ENCODE measurements around the gene USP21. TPM values are rescaled to one million over a fixed set of nuclear protein-coding genes. Genes with fewer than 3 reads are reported as not detected.

Gene USP21
- total and polyA plus RNA-seq, 3 experiments from 2014 or later, result 26.1 to 28.3 (median 27.4) TPM

DNA sequence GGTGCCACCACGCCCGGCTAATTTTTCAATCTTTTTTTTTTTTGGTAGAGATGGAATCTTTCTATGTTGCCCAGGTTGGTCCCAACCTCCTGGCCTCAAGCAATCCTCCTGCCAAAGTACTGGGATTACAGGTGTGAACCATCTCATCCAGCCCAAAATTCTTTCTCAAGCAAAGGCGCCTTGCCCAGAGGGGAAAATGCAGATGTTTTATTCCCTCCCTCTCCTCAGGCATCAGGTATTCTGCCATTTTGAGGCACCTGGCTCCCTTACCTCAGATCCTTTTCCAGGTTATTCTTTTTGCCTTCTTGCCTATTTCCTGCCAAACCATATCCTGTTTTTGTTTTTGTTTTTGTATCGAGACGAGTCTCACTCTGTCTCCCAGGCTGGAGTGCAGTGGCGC, 29.1 kb downstream of the USP21 start:
- Mint-ChIP-seq H3K9me3 (no peaks in the 10 kb centered on the region), H3K27ac (peak overlapping the region; percentile 35 to 97 (median 80)), H3K27me3 (peaks cover 0 to 1% of the 10 kb centered on the region in 2 donors), H3K4me3 (peak overlapping the region in 3 of 7 donors; percentile 36 to 81 (median 62)), H3K36me3 (peaks cover 0 to 6% (median 0%) of the 10 kb centered on the region in 3 donors), H3K4me1 (peaks cover 60 to 80% (median 70%) of the 10 kb centered on the region in 3 donors)
- ChIA-PET POLR2A (no interaction called here), CTCF (interaction anchor here (0.7 to 1.5 kb wide), 4 partner anchors 11 to 37 kb away, joined by 3 to 5 read pairs (median 4); partner anchors contain the start of genes APOA2 and B4GALT3)
- Histone ChIP-seq H3K9me3 (ENCODE audit: low read length) (no peaks in the 10 kb centered on the region), H3K27me3 (ENCODE audit: insufficient read depth, low read length, poor library complexity, severe bottlenecking) (no peaks in the 10 kb centered on the region), H3K4me3 (ENCODE audit: low read length) (no peak overlapping the region), H3K27ac (ENCODE audit: low read depth, low read length) (no peak overlapping the region), H3K36me3 (ENCODE audit: insufficient read depth, low read length) (no peaks in the 10 kb centered on the region), H3K4me1 (ENCODE audit: insufficient read depth, low read length) (peaks cover 69% of the 10 kb centered on the region)
- DNase-seq, result no peak

- POLR2A ChIA-PET, result interaction anchor here (1.5 kb wide), 1 partner anchor 13 kb away, joined by 3 read pairs; the partner anchor contains the start of gene NDUFS2
- Histone ChIP-seq H3K4me3 (ENCODE audit: low read length) (no peak overlapping the region), H3K27ac (ENCODE audit: low read depth, low read length) (no peak overlapping the region), H3K4me1 (ENCODE audit: insufficient read depth, low read length) (peaks cover 63% of the 10 kb centered on the region), H3K27me3 (ENCODE audit: insufficient read depth, low read length, poor library complexity, severe bottlenecking) (no peaks in the 10 kb centered on the region), H3K9me3 (ENCODE audit: low read length) (no peaks in the 10 kb centered on the region), H3K36me3 (ENCODE audit: insufficient read depth, low read length) (no peaks in the 10 kb centered on the region)
- H3K27me3 Mint-ChIP-seq, result peaks cover 0 to 1% of the 10 kb centered on the region in 2 donors
- DNase-seq, result no peak
- H3K4me1 Mint-ChIP-seq, result peaks cover 57 to 78% (median 64%) of the 10 kb centered on the region in 3 donors
- no peak overlapping the region for H3K4me3 Mint-ChIP-seq
- CTCF ChIA-PET, result interaction anchor here (1.1 to 5.0 kb wide), 4 partner anchors 12 to 36 kb away, joined by 3 to 42 read pairs (median 4); partner anchors contain the start of genes B4GALT3 and PPOX
- peak overlapping the region in 7 of 8 donors; percentile 23 to 87 (median 59) for H3K27ac Mint-ChIP-seq
- no peaks in the 10 kb centered on the region for H3K9me3 Mint-ChIP-seq
- peaks cover 0 to 6% (median 0%) of the 10 kb centered on the region in 3 donors for H3K36me3 Mint-ChIP-seq
These were observed 29.7 kb downstream of the USP21 start for GRCh38 chr1:161189036-161189435.

- H3K36me3 ChIP-seq (ENCODE audit: insufficient read depth, low read length), result no peaks in the 10 kb centered on the region
- POLR2A ChIA-PET, result interaction anchor here (0.6 to 2.3 kb wide), 4 partner anchors 9 to 38 kb away, joined by 3 to 11 read pairs (median 6); partner anchors contain the start of gene NDUFS2
- no peak for DNase-seq
- H3K27me3 ChIP-seq (ENCODE audit: insufficient read depth, low read length, poor library complexity, severe bottlenecking), result no peaks in the 10 kb centered on the region
- CTCF ChIA-PET, result interaction anchor here (1.0 to 5.0 kb wide), 13 partner anchors 9 to 209 kb away, joined by 3 to 71 read pairs (median 11); partner anchors contain the start of genes APOA2, B4GALT3, FCER1G and NDUFS2
- Mint-ChIP-seq H3K27ac (no peak overlapping the region), H3K36me3 (peaks cover 0 to 2% (median 0%) of the 10 kb centered on the region in 3 donors), H3K9me3 (no peaks in the 10 kb centered on the region), H3K27me3 (peaks cover 0 to 3% of the 10 kb centered on the region in 2 donors), H3K4me3 (no peak overlapping the region), H3K4me1 (peaks cover 54 to 77% (median 62%) of the 10 kb centered on the region in 3 donors)
- H3K27ac ChIP-seq (ENCODE audit: low read depth, low read length), result no peak overlapping the region
- no peak overlapping the region for H3K4me3 ChIP-seq (ENCODE audit: low read length)
- no peaks in the 10 kb centered on the region for H3K9me3 ChIP-seq (ENCODE audit: low read length)
- H3K4me1 ChIP-seq (ENCODE audit: insufficient read depth, low read length), result peaks cover 65% of the 10 kb centered on the region
These were observed 31.7 kb downstream of the USP21 start for GRCh38 chr1:161190962-161191521.

GRCh38 chr1:161191971-161192370, 32.7 kb downstream of the USP21 start:
- Mint-ChIP-seq H3K36me3 (peaks cover 0 to 2% (median 0%) of the 10 kb centered on the region in 3 donors), H3K27me3 (peaks cover 0 to 3% of the 10 kb centered on the region in 2 donors), H3K4me1 (peaks cover 46 to 69% (median 53%) of the 10 kb centered on the region in 3 donors), H3K9me3 (no peaks in the 10 kb centered on the region), H3K4me3 (no peak overlapping the region), H3K27ac (peak overlapping the region in 3 of 8 donors; percentile 54 to 76 (median 66))
- Histone ChIP-seq H3K36me3 (ENCODE audit: insufficient read depth, low read length) (no peaks in the 10 kb centered on the region), H3K9me3 (ENCODE audit: low read length) (no peaks in the 10 kb centered on the region), H3K27ac (ENCODE audit: low read depth, low read length) (no peak overlapping the region), H3K27me3 (ENCODE audit: insufficient read depth, low read length, poor library complexity, severe bottlenecking) (no peaks in the 10 kb centered on the region), H3K4me1 (ENCODE audit: insufficient read depth, low read length) (peaks cover 56% of the 10 kb centered on the region), H3K4me3 (ENCODE audit: low read length) (no peak overlapping the region)
- DNase-seq, result no peak
- ChIA-PET POLR2A (interaction anchor here (0.6 to 2.3 kb wide), 4 partner anchors 10 to 39 kb away, joined by 3 to 11 read pairs (median 6); partner anchors contain the start of gene NDUFS2), CTCF (interaction anchor here (1.0 to 5.0 kb wide), 17 partner anchors 10 to 208 kb away, joined by 3 to 71 read pairs (median 9); partner anchors contain the start of genes APOA2, B4GALT3, DEDD and FCER1G)

DNA sequence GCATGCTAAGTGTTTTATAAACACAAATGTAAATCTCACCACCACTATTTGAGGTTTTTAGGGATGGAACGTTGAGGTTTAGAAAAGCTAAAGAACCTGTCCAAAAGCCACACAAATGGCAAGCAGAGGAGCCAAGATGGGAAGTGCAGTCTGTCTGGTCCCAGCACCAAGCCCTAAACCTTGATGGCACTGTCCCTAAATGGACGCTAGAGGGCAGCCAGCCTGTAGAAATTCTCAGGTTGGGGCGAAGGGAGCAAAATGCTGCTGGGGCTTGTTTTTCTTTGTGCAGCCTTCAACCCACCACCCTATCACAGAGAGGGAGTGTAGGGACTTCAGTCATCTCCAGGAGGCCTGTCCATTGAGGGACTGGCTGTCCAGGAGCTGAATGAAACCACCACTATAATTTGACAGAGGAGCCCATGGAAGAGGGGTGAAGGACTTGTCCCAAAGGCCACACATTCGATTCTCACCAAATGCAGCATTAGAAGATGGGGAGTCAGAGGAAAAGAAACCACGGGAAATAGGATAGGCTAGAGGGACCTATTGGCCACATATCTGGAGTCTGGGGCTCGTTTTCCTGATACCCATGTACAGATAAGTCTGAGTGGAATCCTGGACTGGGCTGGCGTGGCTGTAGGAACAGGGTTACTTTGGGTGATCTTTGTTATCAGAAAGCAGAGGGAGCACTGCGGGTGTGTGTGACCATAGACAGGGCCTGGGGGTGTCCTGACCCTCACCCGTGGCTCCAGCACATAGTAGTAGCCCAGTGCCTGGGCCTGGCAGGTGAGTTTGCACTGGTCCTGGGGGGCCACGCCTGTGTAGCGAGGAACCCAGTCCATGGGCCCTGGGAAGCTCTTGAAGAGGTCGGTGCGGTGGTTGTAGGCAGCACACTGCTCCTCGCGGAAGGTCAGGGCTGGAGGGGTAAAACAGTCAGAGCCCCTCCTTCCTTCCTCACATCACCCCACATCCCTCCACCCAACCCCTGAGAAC, 33.5 kb downstream of the USP21 start:
- POLR2A ChIA-PET, result interaction anchor here (2.0 to 2.3 kb wide), 2 partner anchors 9 to 10 kb away, joined by 7 to 11 read pairs; partner anchors contain the start of gene NDUFS2
- Histone ChIP-seq H3K4me1 (ENCODE audit: insufficient read depth, low read length) (peaks cover 48% of the 10 kb centered on the region), H3K36me3 (ENCODE audit: insufficient read depth, low read length) (no peaks in the 10 kb centered on the region), H3K9me3 (ENCODE audit: low read length) (no peaks in the 10 kb centered on the region), H3K27me3 (ENCODE audit: insufficient read depth, low read length, poor library complexity, severe bottlenecking) (no peaks in the 10 kb centered on the region), H3K4me3 (ENCODE audit: low read length) (no peak overlapping the region), H3K27ac (ENCODE audit: low read depth, low read length) (no peak overlapping the region)
- Mint-ChIP-seq H3K27ac (peak overlapping the region; percentile 67 to 99 (median 90)), H3K9me3 (no peaks in the 10 kb centered on the region), H3K4me3 (peak overlapping the region in 5 of 7 donors; percentile 13 to 86 (median 61)), H3K36me3 (peaks cover 0 to 2% (median 0%) of the 10 kb centered on the region in 3 donors), H3K4me1 (peaks cover 40 to 61% (median 45%) of the 10 kb centered on the region in 3 donors), H3K27me3 (peaks cover 0 to 3% of the 10 kb centered on the region in 2 donors)
- CTCF ChIA-PET, result interaction anchor here (0.6 to 5.0 kb wide), 17 partner anchors 10 to 182 kb away, joined by 3 to 71 read pairs (median 7); partner anchors contain the start of genes APOA2, B4GALT3, DEDD and FCER1G
- DNase-seq, result peak; percentile 43 to 76 (median 63)

GRCh38 chr1:161193561-161194235, 34.4 kb downstream of the USP21 start:
- Histone ChIP-seq H3K27ac (ENCODE audit: low read depth, low read length) (no peak overlapping the region), H3K36me3 (ENCODE audit: insufficient read depth, low read length) (no peaks in the 10 kb centered on the region), H3K27me3 (ENCODE audit: insufficient read depth, low read length, poor library complexity, severe bottlenecking) (no peaks in the 10 kb centered on the region), H3K4me3 (ENCODE audit: low read length) (no peak overlapping the region), H3K9me3 (ENCODE audit: low read length) (no peaks in the 10 kb centered on the region), H3K4me1 (ENCODE audit: insufficient read depth, low read length) (peaks cover 40% of the 10 kb centered on the region)
- Mint-ChIP-seq H3K4me3 (no peak overlapping the region), H3K4me1 (peaks cover 36 to 54% (median 39%) of the 10 kb centered on the region in 3 donors), H3K36me3 (peaks cover 0 to 2% (median 0%) of the 10 kb centered on the region in 3 donors), H3K27ac (peak overlapping the region in 3 of 8 donors; percentile 58 to 80 (median 75)), H3K27me3 (peaks cover 0 to 2% of the 10 kb centered on the region in 2 donors), H3K9me3 (no peaks in the 10 kb centered on the region)
- ChIA-PET CTCF (interaction anchor here (1.0 to 5.0 kb wide), 12 partner anchors 9 to 61 kb away, joined by 3 to 71 read pairs (median 10); partner anchors contain the start of genes APOA2, B4GALT3, DEDD and FCER1G), POLR2A (interaction anchor here (1.0 kb wide), 1 partner anchor 28 kb away, joined by 3 read pairs; the partner anchor contains the start of gene PPOX)
- DNase-seq, result no peak

- no peak overlapping the region for H3K27ac ChIP-seq (ENCODE audit: low read depth, low read length)
- Mint-ChIP-seq H3K9me3 (no peaks in the 10 kb centered on the region), H3K36me3 (peaks cover 0 to 2% (median 0%) of the 10 kb centered on the region in 3 donors), H3K27ac (peak overlapping the region; percentile 38 to 94 (median 82)), H3K4me3 (peak overlapping the region; percentile 12 to 67 (median 38)), H3K27me3 (peaks cover 0 to 2% of the 10 kb centered on the region in 2 donors), H3K4me1 (peaks cover 32 to 54% (median 38%) of the 10 kb centered on the region in 3 donors)
- H3K9me3 ChIP-seq (ENCODE audit: low read length), result no peaks in the 10 kb centered on the region
- H3K4me3 ChIP-seq (ENCODE audit: low read length), result no peak overlapping the region
- no peaks in the 10 kb centered on the region for H3K27me3 ChIP-seq (ENCODE audit: insufficient read depth, low read length, poor library complexity, severe bottlenecking)
- no peak for DNase-seq
- POLR2A ChIA-PET, result no interaction called here
- H3K4me1 ChIP-seq (ENCODE audit: insufficient read depth, low read length), result peaks cover 40% of the 10 kb centered on the region
- CTCF ChIA-PET, result interaction anchor here (1.0 to 4.4 kb wide), 5 partner anchors 13 to 30 kb away, joined by 3 to 71 read pairs (median 7); partner anchors contain the start of genes PPOX and TOMM40L
- no peaks in the 10 kb centered on the region for H3K36me3 ChIP-seq (ENCODE audit: insufficient read depth, low read length)
These were observed 35.9 kb downstream of the USP21 start for GRCh38 chr1:161195171-161195570.
